ENCODE data around the gene SLC25A42.

SLC25A42 gene

DNA sequence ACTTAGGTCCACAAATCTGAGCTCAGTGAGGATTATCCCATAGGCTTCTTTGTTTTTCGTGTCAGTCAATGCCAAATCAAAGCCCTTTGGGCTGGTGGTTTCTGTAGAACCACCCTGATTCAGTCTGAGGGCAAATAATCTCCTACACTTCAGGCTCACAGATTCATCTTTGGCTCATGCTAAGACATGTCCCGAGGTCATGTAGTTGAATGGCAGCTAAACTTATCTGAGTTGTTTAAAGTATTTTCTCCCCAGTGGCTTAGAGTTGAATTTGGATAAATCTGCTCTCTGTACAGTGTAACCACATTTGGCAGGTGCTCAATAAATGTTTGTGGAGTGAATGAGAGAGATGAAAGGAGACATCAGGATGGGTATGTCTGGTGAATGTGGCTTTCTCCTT, 13.1 kb upstream of the SLC25A42 start:
- no peak for DNase-seq (ENCODE audit: low spot score)

DNA sequence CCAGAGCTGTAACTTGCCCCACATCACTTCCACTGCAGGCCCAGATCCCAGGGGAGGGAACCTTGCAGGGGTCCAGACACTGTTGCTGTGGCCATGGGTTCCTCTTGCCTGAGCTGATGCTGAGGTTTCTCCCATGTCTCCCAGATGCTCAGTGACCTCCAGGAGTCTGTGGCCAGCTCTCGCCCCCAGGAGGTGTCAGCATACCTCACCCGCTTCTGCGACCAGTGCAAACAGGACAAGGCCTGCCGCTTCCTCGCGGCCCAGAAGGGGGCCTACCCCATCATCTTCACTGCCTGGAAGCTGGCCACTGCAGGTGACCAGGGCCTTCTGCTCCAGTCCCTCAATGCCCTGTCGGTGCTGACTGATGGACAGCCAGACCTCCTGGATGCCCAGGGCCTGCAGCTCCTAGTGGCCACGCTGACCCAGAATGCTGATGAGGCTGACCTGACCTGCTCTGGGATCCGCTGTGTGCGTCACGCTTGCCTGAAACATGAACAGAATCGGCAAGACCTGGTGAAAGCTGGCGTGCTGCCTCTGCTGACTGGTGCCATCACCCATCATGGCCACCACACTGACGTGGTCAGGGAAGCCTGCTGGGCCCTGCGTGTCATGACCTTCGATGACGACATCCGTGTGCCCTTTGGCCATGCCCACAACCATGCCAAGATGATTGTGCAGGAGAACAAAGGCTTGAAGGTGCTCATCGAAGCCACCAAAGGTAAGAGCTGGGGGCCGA, 12.1 kb upstream of the SLC25A42 start:
- no peak for DNase-seq (ENCODE audit: low spot score)

DNA sequence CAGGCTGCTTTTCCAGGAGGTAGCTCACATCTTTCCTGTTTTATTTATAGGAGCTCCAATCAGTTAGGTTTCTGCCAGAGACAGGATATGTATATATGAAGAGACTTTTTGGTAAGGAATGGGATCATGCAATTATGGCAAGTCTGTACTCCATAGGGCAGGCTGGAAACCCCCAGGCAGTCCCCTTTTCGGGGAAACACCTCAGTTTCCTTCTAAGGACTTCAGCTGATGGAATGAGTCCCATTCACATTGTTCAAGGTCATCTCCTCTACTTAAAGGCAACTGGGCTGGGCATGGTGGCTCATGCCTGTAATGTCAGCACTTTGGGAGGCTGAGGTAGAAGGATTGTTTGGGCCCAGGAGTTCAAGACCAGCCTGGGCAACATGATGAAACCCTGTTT, 10.9 kb upstream of the SLC25A42 start:
- no peak for DNase-seq (ENCODE audit: low spot score)

DNA sequence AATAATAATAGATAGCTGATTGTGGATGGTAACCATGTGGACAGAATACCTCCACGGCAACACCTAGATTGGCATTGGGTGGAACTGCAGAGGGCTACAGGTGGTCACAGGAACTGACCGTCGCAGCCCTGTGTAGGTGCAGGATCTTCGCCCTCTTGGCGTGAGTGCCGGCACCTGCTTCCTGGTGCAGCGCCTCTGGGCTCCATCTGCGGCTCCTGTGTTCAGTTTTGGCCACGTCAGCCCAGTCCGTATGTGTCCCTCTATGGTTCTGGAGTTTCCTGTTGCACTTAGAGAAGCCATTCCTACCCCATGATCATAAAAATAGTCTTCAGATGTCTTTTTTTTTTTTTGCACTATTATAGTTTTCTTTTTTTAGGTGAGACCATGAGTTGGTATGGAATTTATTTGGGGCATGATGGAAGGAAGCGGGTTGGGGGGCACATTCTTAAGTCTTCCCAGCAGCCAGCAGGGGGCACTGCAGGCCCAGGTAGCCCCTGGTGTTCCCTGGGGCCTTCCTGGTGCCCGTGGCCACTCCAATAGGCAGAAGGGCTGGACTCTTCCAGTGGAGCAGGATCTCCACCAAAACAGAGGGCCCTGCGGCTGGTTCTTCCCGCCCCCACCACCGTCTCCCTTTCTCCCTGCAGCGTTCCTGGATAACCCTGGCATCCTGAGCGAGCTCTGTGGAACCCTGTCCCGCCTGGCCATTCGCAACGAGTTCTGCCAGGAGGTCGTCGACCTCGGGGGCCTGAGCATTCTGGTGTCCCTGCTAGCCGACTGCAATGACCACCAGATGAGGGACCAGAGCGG, 10.1 kb upstream of the SLC25A42 start:
- peak; percentile 58 for DNase-seq (ENCODE audit: low spot score)

DNA sequence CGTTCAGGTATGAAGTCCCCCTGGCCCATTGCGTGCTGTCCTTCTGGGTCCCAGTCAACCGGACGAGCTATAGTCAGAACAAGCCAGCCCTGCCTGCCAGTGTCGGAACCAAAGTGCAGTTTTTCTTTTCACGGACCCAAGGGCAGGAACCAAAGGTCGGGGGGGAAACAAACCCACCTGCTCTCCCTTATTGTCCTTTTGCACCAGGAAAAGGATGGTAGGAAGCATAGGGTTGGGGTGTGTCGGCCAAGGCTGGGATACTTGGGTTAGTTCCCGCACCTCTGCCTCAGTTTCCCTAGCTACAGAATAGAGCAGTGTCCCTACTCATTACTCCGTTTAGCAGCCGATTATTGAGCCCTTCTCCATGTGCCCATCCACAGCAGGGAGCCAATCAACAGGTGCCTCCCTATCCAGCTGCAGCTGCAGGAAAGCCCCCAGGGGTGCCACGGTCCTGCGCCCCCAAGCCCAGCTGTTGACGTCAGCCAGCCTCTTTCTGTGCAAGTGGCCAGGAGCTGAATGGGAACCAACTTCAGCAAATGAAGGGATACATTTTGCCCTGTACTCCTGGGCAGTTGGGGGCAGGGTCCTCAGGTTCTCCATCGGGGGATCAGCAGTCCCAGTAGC, 9.4 kb upstream of the SLC25A42 start:
- no peak for DNase-seq (ENCODE audit: low spot score)

DNA sequence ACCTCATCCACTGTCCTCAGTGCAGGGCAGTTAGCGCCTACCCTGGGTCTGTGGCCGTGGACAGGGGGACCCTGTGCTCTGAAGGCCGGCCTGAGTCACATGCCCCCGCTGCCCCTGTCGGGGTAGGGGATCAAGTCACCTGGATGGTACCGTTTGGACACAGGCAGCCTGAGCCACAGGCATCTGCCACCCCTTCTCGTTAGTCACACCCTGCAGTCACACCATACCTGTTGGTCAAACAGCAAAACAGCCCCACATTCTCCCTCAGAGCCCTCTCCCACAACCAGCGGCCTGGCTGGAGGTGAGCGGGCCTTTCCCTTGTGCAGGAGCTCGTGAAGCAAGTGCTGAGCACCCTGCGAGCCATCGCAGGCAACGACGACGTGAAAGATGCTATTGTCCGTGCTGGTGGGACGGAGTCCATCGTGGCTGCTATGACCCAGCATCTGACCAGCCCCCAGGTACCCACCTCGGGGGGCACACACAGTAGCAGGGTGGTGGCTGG, 8.8 kb upstream of the SLC25A42 start:
- no peak for DNase-seq (ENCODE audit: low spot score)

DNA sequence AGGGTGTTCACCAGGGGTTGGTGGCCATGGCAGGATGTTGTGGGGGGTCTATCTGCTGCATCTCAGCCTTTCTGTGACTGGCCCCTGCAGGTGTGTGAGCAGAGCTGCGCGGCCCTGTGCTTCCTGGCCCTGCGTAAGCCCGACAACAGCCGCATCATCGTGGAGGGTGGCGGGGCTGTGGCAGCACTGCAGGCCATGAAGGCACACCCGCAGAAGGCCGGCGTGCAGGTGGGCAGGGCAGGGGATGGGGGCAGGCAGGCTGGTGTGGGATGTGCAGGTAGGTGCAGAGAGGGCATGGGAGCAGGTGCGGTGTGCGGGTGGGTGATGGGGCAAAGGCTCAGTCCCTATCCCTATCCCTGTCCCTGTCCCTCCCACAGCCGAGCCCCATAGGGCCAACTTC, 8.1 kb upstream of the SLC25A42 start:
- no peak for DNase-seq (ENCODE audit: low spot score)

DNA sequence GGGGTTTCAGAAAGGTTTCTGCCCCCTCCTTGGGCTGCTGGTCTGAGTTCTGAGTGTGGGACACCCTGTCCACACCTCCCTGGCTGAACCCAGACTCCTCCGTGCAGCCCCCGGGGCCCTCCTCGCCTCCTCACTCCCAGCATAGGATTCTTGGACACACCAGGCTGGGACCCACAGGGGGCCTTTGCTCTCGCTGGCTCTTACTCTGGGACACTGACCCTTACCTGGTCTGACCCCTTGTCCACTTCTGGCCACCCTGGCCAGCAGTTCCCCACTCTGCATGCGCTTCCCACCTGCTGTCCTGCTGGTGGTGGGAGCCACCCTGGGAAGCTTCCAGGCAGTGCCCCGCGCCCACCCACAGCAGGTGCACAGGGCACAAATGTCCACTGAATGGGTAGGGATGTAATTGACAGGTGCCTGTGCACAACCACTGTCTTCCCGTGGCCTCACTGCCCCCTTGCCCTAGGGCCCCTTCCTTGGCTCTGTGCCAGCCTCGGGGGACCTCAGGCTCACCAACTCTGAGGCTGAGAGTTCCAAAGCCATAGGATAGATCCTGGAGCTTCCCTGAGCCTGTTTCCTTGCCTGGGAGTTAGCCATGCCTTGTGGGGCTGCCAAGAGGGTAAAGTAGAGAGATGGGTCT, 7.0 kb upstream of the SLC25A42 start:
- no peak for DNase-seq (ENCODE audit: low spot score)

DNA sequence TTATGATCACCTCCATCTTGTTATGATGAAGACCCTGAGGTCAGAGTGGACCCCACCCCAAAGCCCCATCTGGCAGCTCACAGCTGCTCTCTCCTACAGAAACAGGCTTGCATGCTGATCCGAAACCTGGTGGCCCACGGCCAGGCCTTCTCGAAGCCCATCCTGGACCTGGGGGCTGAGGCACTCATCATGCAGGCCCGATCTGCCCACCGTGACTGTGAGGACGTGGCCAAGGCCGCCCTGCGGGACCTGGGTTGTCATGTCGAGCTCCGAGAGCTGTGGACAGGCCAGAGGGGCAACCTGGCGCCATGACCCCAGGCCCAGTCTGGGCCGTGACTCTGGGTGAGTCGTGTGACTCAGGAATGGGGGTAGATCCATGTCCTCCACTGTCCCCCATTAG, 6.5 kb upstream of the SLC25A42 start:
- no peak for DNase-seq (ENCODE audit: low spot score)

DNA sequence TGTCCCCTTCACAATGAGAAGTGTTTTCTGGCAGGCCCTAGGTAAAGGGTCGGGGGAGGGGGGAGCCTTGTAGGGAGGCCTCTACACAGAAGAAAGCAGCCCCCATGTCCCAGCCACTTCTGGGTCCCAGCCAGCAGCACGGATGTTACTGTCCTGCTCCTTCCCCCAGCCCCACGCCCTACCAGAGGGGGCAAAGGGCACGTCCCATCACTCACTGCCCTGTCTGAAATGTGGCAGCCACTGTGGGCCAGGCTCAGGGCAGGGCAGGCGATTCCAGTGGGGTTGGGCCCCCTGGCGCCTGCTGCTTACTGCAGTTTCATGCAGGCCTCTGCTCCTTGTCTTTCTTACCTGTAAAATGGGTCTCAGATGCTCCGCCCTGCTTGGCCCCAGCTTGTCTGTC, 6.1 kb upstream of the SLC25A42 start:
- DNase-seq (ENCODE audit: low spot score), result no peak

DNA sequence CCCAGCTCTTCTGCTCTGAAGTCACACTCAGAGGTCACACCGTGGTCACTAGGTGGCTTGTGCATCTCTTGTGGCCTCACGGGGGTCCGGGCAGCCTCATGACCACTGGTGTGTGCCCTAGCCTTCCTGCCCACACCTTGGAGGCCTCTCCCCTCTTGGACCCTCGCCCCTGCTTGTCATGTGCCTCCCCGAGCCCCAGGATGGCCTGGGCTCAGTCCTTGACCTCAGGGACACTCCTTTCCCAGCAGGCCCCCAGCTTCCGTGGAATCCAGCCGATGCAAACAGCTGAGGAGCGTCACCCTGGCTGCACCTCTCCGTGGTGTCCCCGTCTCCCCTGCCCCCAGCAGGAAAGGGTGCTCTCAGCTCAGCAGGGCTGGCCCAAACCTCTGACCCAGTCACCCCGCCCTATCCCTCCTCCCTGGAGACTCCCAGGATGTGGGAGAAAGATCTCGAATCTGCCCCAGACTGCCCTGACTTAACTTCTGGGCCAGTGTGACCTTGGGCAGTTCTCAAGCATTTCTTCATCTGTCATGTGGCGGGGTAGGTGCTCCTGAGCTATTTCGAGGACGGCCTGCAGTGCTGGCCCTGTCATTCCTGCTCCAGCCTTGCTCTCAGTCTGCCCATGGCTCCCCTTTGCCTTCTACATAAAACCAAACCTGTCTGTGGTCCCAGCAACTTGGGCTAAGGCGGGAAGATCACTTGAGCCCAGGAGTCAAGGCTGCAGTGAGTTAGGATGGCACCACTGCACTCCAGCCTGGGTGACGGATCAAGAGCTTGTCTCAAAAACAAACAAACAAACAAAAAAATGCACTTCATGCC, 4.6 kb upstream of the SLC25A42 start:
- no peak for DNase-seq (ENCODE audit: low spot score)

DNA sequence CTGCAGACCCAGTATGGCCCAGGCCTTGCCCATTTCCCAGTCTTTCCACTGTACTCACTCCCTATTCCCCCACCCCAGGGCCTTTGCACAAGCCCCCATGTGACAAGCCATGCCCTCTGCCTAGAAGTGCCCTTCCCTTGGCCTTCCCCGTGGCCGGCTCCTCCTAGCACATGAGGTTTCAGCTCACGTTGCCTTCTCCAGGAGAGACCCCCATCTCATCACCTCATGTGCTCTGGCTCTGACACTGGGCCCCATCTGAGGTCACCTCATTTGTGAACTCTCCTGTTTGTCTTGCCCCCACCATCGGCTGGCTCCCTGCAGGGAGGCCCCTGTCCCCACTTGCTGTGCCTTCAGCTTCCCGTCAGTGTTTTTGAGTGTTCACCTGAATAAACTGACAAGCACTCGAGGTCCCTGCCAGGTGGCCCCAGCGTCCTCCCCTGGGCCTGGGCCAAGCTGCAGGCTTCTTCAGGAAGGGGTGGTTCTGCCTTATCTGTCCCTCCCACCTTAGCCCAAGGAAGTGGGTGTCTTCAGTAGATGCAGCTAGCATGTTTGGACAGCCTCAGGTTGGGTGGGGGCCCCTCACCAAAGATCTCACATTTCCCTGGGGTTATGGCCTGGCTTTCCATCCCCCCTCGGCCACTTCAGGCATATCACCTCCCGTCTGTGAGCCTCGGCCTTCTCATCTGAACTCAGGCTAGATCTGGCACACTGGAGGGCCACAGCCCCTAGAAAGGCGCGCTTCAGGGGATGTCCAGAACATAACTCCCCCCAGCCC, 3.8 kb upstream of the SLC25A42 start:
- no peak for DNase-seq (ENCODE audit: low spot score)

DNA sequence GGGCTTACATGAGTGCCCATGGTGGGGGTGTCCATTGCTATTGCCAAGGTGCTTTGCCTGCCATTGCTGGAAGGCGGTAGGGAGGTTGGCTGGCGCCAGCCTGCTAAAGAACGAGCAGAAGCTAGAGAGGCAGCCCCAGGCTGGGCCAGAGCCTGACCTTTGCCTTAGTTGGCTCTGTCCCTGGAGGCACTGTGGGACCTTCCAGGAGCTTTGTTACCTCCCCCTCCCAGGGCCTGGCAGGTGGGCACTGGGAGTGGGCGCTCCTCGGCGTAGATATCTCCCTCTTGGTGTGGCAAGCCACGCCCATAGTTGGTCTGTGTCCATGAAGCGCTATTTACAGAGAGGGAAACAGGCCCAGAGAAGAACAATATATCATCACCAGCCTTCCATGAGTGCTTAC, 2.3 kb upstream of the SLC25A42 start:
- DNase-seq (ENCODE audit: low spot score), result no peak

DNA sequence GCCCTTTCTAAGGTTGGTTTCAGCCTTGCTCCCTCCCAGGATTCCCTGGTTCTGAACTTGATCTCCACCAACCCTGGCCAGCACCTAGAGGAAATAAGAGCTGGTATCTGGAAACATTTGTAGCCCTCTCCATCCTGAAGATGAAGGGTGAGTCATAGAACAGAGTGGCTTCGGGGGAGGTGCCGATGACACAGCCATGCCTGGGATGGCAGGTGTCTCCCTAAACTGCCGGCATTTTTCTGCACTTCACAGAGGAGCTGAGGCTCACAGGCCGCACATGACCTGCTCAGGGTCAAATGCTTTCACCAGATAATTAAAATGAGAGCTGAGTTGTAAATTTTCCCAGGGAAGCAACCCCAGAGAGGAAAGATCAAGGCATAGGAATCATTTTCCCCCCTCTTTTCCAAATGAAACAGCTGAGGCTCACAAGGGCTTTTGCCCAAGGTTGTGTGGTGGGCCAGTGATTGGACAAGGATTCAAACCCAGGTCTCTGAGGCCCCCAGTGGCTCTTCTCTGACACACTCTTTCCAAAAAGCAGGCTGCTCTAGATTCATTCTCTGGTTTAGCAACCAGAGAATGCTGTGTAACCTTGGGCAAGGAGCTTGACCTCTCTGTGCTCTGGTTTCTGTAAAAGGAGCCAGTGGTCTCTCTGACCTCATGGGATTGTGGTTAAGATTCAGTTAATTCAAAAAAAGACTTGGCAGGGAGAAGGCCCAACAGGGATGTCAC, 1.2 kb upstream of the SLC25A42 start:
- DNase-seq (ENCODE audit: low spot score), result peak; percentile 77

DNA sequence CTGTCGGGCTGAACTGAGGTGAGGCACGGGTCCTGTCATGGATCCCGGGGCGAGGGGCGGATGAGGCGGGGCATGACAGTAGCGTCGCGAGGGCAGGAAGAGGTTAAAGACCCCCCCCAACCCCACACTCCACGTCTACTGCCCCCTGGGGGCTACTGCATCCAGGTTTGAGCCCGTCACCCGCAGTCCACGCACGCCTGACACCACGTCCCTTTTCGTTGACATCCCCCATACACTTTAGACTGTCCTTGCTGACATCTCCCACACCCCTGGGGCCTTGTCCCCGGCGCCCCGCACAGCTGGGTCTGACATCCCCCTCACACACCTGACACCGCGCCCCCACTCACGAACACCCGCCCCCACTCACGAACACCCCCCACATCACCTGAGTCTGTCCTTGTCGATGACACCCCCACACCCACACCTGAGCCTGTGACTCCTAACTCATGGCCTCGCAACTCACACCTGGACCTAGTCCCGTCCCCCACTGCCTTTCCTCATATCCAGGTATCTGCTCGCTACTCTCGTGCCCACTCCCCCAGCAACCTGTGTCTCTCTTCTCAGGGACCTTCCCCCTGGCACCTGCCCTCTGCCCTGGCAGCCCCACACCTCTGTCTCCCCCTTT, 416 bp downstream of the SLC25A42 start:
- no peak for DNase-seq (ENCODE audit: low spot score)

DNA sequence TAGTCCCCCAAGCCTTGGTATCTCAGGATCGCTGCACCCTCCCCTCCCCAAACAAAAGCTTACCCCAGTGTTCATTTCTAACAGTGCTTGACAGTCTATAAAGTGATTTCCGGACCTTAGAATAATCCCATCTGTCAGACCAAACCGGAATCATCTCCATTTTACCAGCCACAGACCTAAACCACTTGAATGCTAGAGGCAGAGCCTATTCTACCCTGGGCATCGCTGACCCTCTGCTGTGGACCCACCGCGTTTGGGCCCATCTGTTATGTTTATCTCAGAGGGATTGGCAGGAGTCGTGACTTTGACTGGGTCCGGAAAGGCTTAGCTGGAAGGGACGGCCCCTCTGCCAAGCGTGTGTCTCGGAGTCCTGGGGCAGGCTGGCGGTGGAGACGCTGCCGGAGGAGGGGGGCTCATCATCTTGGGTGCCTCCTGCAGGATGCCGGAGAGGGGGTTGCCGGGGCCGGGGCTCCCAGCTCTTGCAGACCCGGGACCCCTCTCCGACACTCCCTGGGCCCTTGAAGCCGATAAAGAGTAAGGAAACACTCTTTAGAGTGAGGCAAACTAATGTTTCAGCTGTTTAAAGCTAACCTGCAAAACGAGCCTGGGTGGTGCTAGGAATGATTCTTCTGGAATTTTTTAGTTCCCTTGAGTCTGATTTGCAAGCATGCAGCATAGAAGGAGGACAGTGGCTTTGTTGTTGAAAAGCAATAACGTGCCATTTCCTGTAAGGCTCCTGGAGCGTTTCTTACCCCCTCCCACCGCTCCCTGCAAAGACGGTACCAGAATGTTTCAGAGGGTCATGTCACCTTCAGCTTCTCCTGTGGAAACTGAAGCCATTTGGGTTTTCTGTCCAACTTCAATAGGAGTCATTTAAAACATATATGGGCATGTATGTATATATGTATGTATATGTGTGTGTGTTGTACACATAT, 1.3 kb downstream of the SLC25A42 start:
- peak; percentile 7 for DNase-seq (ENCODE audit: low spot score)

DNA sequence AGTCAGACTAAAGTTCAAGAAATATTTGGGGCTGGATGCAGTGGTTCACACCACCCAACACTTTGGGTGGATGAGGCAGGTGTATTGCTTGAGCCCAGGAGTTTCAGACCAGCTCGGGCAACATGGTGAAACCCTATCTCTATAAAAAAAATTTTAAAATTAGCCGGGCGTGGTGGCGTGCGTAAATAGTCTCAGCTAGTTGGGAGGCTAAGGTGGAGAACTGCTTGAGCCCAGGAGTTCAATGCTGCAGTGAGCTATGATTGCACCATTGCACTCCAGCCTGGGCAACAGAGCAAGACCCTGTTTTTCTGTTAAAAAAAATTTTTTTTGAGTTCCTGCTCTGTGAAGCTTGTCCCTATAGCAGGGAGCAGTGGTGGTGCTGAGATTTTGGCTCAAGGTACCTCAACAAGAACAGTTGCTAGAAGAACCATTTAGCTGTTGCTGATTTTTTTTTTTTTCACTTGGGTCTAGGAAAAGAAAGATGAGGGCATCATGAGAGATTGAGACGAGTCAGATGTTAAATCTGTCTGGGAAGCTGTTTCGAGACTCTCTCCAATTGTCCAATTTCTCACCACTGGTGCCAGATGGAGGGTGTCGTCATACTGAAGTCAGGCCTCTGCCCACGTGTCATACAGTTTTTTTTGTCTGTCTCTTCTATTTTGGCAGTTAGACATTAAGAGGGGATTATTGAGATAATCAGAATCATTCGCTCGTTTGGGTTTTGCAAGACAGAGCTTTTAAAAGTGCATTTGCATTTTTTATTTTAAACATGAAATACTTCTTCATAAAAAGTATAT, 3.7 kb downstream of the SLC25A42 start:
- DNase-seq (ENCODE audit: low spot score), result peak; percentile 16
